Neuronal stem cell (in vitro differentiated cells): ENCODE data around the gene PCBD1.

Experiments used
- DNase-seq: peaks from one replicate; pipeline ENCODE4 v3.0.0-alpha.2; 2013; ENCODE audit warnings: low spot score
- H2AFZ ChIP-seq: one replicate; pipeline ENCODE4 v1.6.1; 2013; ENCODE audit warnings: mild to moderate bottlenecking, low read length, inconsistent platforms
- H2AK5ac ChIP-seq: 2 replicates; pipeline ENCODE4 v1.6.1; 2013; ENCODE audit warnings: low read depth, mild to moderate bottlenecking, inconsistent platforms, low read length, moderate library complexity, mixed read lengths
- H2BK120ac ChIP-seq: 2 replicates; pipeline ENCODE4 v1.6.1; 2013; ENCODE audit warnings: low read depth, mild to moderate bottlenecking, inconsistent platforms, low read length, moderate library complexity, mixed read lengths
- H2BK12ac ChIP-seq: one replicate; pipeline ENCODE4 v1.6.1; 2013; ENCODE audit warnings: low read length, inconsistent platforms
- H2BK15ac ChIP-seq: 2 replicates; pipeline ENCODE4 v1.6.1; 2013; ENCODE audit warnings: mild to moderate bottlenecking, low read length, inconsistent platforms, mixed read lengths
- H2BK5ac ChIP-seq: one replicate; pipeline ENCODE4 v1.6.1; 2013; ENCODE audit warnings: inconsistent platforms, mild to moderate bottlenecking, low read length, moderate library complexity
- H3K14ac ChIP-seq: one replicate; pipeline ENCODE4 v1.6.1; 2013; ENCODE audit warnings: low read length, inconsistent platforms
- H3K18ac ChIP-seq: 2 replicates; pipeline ENCODE4 v1.6.1; 2013; ENCODE audit warnings: low read length, inconsistent platforms
- H3K23ac ChIP-seq: 2 replicates; pipeline ENCODE4 v1.6.1; 2013; ENCODE audit warnings: low read depth, mild to moderate bottlenecking, mixed read lengths, low read length, inconsistent platforms; ENCODE audit not compliant: poor library complexity
- H3K27ac ChIP-seq: replicated peaks from 3 replicates; pipeline ENCODE4 v1.5.1; 2013; ENCODE audit warnings: low read length, inconsistent platforms
- H3K27me3 ChIP-seq, 3 experiments: 2 replicates each; pipeline ENCODE4 v1.6.1; 2013; ENCODE audit warnings: low read length in 3 of 3, mild to moderate bottlenecking in 2 of 3, inconsistent platforms in 1 of 3, low read depth in 1 of 3, mixed read lengths in 1 of 3, moderate library complexity in 1 of 3; ENCODE audit not compliant: control insufficient read depth in 3 of 3, insufficient read depth in 3 of 3
- H3K36me3 ChIP-seq, 2 donors: replicated peaks in 1 of 2; 2 replicates each; pipeline ENCODE4 v1.6.1; 2013; ENCODE audit warnings: low read length in 2 of 2; ENCODE audit not compliant: control insufficient read depth in 2 of 2, insufficient read depth in 2 of 2
- H3K4ac ChIP-seq: 2 replicates; pipeline ENCODE4 v1.6.1; 2013; ENCODE audit warnings: inconsistent platforms, mild to moderate bottlenecking, low read length, moderate library complexity
- H3K4me1 ChIP-seq, 2 donors: 1 replicate in 1 of 2; 2 replicates in 1 of 2; pipeline ENCODE4 v1.6.1; 2013; ENCODE audit warnings: low read length in 2 of 2, low read depth in 1 of 2; ENCODE audit not compliant: control insufficient read depth in 2 of 2, insufficient read depth in 1 of 2
- H3K4me2 ChIP-seq: one replicate; pipeline ENCODE4 v1.6.1; 2013; ENCODE audit warnings: mild to moderate bottlenecking, low read length, inconsistent platforms; ENCODE audit not compliant: insufficient read depth, poor library complexity, severe bottlenecking
- H3K4me3 ChIP-seq, 2 donors: 2 replicates each; pipeline ENCODE4 v1.5.1; 2013; ENCODE audit warnings: low read length in 2 of 2, mild to moderate bottlenecking in 2 of 2, inconsistent platforms in 1 of 2, moderate library complexity in 1 of 2
- H3K79me1 ChIP-seq: one replicate; pipeline ENCODE4 v1.6.1; 2013; ENCODE audit warnings: low read depth, mild to moderate bottlenecking, inconsistent platforms, low read length, moderate library complexity
- H3K9ac ChIP-seq: one replicate; pipeline ENCODE4 v1.6.1; 2013; ENCODE audit warnings: mild to moderate bottlenecking, low read depth, low read length, inconsistent platforms; ENCODE audit not compliant: poor library complexity
- H3K9me3 ChIP-seq, 2 donors: replicated peaks in 1 of 2; 2 replicates each; pipeline versions ENCODE3 to v1.6.1; 2013; ENCODE audit warnings: low read length in 2 of 2, mild to moderate bottlenecking in 2 of 2, inconsistent platforms in 1 of 2, low read depth in 1 of 2, mixed read lengths in 1 of 2, moderate library complexity in 1 of 2; ENCODE audit not compliant: control insufficient read depth in 2 of 2, insufficient read depth in 1 of 2
- H4K8ac ChIP-seq: one replicate; pipeline ENCODE4 v1.6.1; 2013; ENCODE audit warnings: low read depth, mild to moderate bottlenecking, inconsistent platforms, low read length, moderate library complexity
- H4K91ac ChIP-seq: one replicate; pipeline ENCODE4 v1.6.1; 2013; ENCODE audit warnings: low read length, low read depth, mild to moderate bottlenecking, inconsistent platforms; ENCODE audit not compliant: poor library complexity
- WGBS, 2 donors: extraction: QIAGEN DNeasy Blood & Tissue Kit; methylation state at CpG; one replicate each; pipeline ENCODE4 v1.1.7; 2013; ENCODE audit warnings: missing lambda C conversion rate in 2 of 2, mixed read lengths in 1 of 2; ENCODE audit not compliant: insufficient read length in 2 of 2, insufficient replicate concordance in 1 of 2; ENCODE audit errors: extremely low coverage in 2 of 2; 5-methylcytosine and 5-hydroxymethylcytosine counted together

PCBD1 gene

GRCh38 chr10:70926226-70927000 is 38.0 kb upstream of the PCBD1 start:
- no peaks in the 10 kb centered on the region for H3K4me1 ChIP-seq
- peak overlapping the region; percentile 89 for H2BK12ac ChIP-seq
- H3K27me3 ChIP-seq = peaks cover 0 to 55% (median 0%) of the 10 kb centered on the region in 3 experiments
- no peak overlapping the region for H2AFZ ChIP-seq
- H3K79me1 ChIP-seq = no peaks in the 10 kb centered on the region
- peak overlapping the region; percentile 25 for H3K14ac ChIP-seq
- no peak for DNase-seq
- no peak overlapping the region for H3K4ac ChIP-seq
- no peak overlapping the region for H4K8ac ChIP-seq
- no CpG with 5 or more reads among the region's 18 CpGs for WGBS, 2 donors
- H2BK120ac ChIP-seq = peak overlapping the region; percentile 79
- H3K4me2 ChIP-seq = no peak overlapping the region
- peak overlapping the region; percentile 18 for H3K23ac ChIP-seq
- no peak overlapping the region for H3K27ac ChIP-seq
- no peaks in the 10 kb centered on the region for H3K36me3 ChIP-seq
- H2BK15ac ChIP-seq = peak overlapping the region; percentile 8
- H4K91ac ChIP-seq = no peak overlapping the region
- no peak overlapping the region for H3K9ac ChIP-seq
- H3K18ac ChIP-seq = peak overlapping the region; percentile 12
- no peak overlapping the region for H2BK5ac ChIP-seq
- no peaks in the 10 kb centered on the region for H3K9me3 ChIP-seq
- peak overlapping the region; percentile 51 for H2AK5ac ChIP-seq
- peak overlapping the region in 1 of 2 donors; percentile 19 for H3K4me3 ChIP-seq

GRCh38 chr10:70925377-70926225 is 37.2 kb upstream of the PCBD1 start:
- H3K27me3 ChIP-seq = peaks cover 0 to 52% (median 0%) of the 10 kb centered on the region in 3 experiments

DNA sequence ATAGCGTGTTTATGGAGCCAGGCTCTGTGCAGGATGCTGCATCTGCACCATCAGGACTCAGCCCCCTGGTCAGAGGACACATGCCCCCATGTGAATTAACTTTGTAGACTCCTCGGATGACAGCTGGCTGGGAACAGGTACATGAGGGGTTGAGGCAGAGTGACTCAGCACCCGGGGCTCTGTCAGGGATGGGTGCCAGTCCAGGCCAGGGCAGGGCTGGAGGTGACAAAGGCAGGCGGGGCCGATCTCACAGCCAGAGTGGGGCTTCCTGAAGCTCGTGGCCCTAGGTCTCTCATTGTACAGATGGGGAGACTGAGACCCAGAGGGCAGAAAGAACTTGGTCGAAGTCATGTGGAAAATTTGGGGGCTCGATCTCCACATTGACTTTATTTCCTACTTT is 35.3 kb upstream of the PCBD1 start:
- Histone ChIP-seq H2BK5ac (peak overlapping the region; percentile 16), H3K23ac (no peak overlapping the region), H3K4me1 (no peaks in the 10 kb centered on the region), H4K91ac (no peak overlapping the region), H3K27me3 (peaks cover 0 to 42% (median 0%) of the 10 kb centered on the region in 3 experiments), H2AK5ac (no peak overlapping the region), H4K8ac (no peak overlapping the region), H3K9me3 (no peaks in the 10 kb centered on the region), H2BK12ac (no peak overlapping the region), H3K4ac (no peak overlapping the region), H3K4me3 (no peak overlapping the region), H3K27ac (no peak overlapping the region), H2AFZ (no peak overlapping the region), H3K9ac (no peak overlapping the region), H3K14ac (no peak overlapping the region), H3K4me2 (no peak overlapping the region), H3K18ac (peak overlapping the region; percentile 15), H3K36me3 (no peaks in the 10 kb centered on the region), H2BK15ac (no peak overlapping the region), H2BK120ac (no peak overlapping the region), H3K79me1 (no peaks in the 10 kb centered on the region)
- no peak for DNase-seq
- no CpG with 5 or more reads among the region's 8 CpGs for WGBS, 2 donors

More at GRCh38 chr10:70925377-70926225, 37.2 kb upstream of the PCBD1 start:
- H3K79me1 ChIP-seq = no peaks in the 10 kb centered on the region
- no peak overlapping the region for H3K27ac ChIP-seq
- H4K8ac ChIP-seq = no peak overlapping the region
- H3K23ac ChIP-seq = peak overlapping the region; percentile 9
- no peak overlapping the region for H4K91ac ChIP-seq
- DNase-seq = peak; percentile 57
- no peak overlapping the region for H3K4me2 ChIP-seq
- peak overlapping the region; percentile 96 for H2BK15ac ChIP-seq
- no CpG with 5 or more reads among the region's 22 CpGs for WGBS, 2 donors
- peak overlapping the region; percentile 27 for H2AFZ ChIP-seq
- H3K4me1 ChIP-seq = no peaks in the 10 kb centered on the region
- no peak overlapping the region for H2BK12ac ChIP-seq
- H3K18ac ChIP-seq = no peak overlapping the region
- H3K36me3 ChIP-seq = no peaks in the 10 kb centered on the region
- no peak overlapping the region for H2BK5ac ChIP-seq
- H3K4me3 ChIP-seq = no peak overlapping the region
- no peak overlapping the region for H3K14ac ChIP-seq
- H3K4ac ChIP-seq = no peak overlapping the region
- H2BK120ac ChIP-seq = no peak overlapping the region
- H2AK5ac ChIP-seq = peak overlapping the region; percentile 80
- H3K9me3 ChIP-seq = no peaks in the 10 kb centered on the region
- H3K9ac ChIP-seq = no peak overlapping the region

DNA sequence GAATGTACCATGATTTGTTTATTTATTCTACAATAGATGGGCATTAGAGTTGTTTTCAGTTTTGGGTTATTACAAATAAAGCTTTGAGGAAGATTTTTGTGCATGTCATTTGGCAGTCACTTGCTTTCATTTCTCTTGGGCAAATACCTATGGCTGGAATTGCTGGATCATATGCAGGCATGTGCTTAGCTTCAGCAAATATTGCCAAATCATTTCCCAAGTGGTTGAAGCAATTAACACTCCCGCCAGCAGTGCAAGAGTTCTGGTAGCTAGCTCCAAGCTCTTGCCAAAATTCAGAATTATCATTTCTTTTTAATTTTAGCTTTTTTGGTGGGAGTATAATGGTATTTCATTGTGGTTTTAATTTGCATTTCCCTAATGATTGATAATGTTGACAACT is 32.9 kb upstream of the PCBD1 start:
- Histone ChIP-seq H3K79me1 (no peaks in the 10 kb centered on the region), H3K4ac (no peak overlapping the region), H2BK12ac (no peak overlapping the region), H3K23ac (no peak overlapping the region), H3K4me1 (peaks cover 0 to 3% of the 10 kb centered on the region in 2 donors), H2AK5ac (no peak overlapping the region), H3K27ac (no peak overlapping the region), H3K4me2 (no peak overlapping the region), H2AFZ (no peak overlapping the region), H3K4me3 (no peak overlapping the region), H2BK5ac (no peak overlapping the region), H3K36me3 (no peaks in the 10 kb centered on the region), H3K14ac (no peak overlapping the region), H3K18ac (no peak overlapping the region), H2BK120ac (no peak overlapping the region), H2BK15ac (no peak overlapping the region), H3K9ac (no peak overlapping the region), H4K91ac (no peak overlapping the region), H4K8ac (no peak overlapping the region), H3K9me3 (no peaks in the 10 kb centered on the region), H3K27me3 (peaks cover 0 to 34% (median 0%) of the 10 kb centered on the region in 3 experiments)
- DNase-seq = no peak
- WGBS, 2 donors = no CpG with 5 or more reads among the region's 1 CpG
